Measurements from ENCODE around the gene GTF3C6. TPM values are rescaled to one million over a fixed set of nuclear protein-coding genes. Genes with fewer than 3 reads are reported as not detected.

The GTF3C6 gene
- total and polyA plus RNA-seq, 10 of the 15 experiments (the other 5 are each of a cell fraction or from before 2014, with no cell fraction given): 42.8 to 261 (median 116) TPM

- ATAC-seq (no peak), FAIRE-seq (no peak), DNase-seq (ENCODE audit: low read depth, low spot score) (no peak)
- Histone ChIP-seq H4K20me1 (ENCODE audit: control insufficient read depth, insufficient read depth) (no peaks in the 10 kb centered on the region), H3K27me3 (replicated peaks in 1 of 2; ENCODE audit: control insufficient read depth in 2 of 2, insufficient read depth in 2 of 2, low read length in 1 of 2) (no peaks in the 10 kb centered on the region), H3K36me3 (ENCODE audit: control insufficient read depth in 2 of 2, insufficient read depth in 2 of 2, low read length in 1 of 2) (no peaks in the 10 kb centered on the region), H3K4me2 (ENCODE audit: control insufficient read depth, insufficient read depth) (peak overlapping the region; percentile 95), H3K79me2 (ENCODE audit: control insufficient read depth, insufficient read depth, low read length) (peaks cover 41% of the 10 kb centered on the region), H3K27ac (ENCODE audit: control insufficient read depth, insufficient read depth) (no peak overlapping the region), H3K9me3 (replicated peaks; ENCODE audit: control insufficient read depth, insufficient read depth, low read length) (no peaks in the 10 kb centered on the region; the same call in 2 of the 3 replicates), H2AFZ (ENCODE audit: control insufficient read depth, low read depth, low read length) (no peak overlapping the region), H3K4me1 (ENCODE audit: control insufficient read depth, insufficient read depth, low read length) (no peaks in the 10 kb centered on the region), H3K9ac (ENCODE audit: control insufficient read depth, insufficient read depth, low read length) (no peak overlapping the region), H3K4me3 (peak overlapping the region; percentile 84; the same call in 1 of the 2 replicates)
- ChIA-PET CTCF (interaction anchor here (0.7 to 0.8 kb wide), 2 partner anchors 20 to 298 kb away, joined by 3 read pairs; no protein-coding TSS in a partner anchor), SMC1A (ENCODE audit: uncharacterized antibody, unreplicated experiment) (interaction anchor here (1.0 to 2.7 kb wide), 2 partner anchors 9 to 298 kb away, joined by 3 to 6 read pairs; no protein-coding TSS in a partner anchor), POLR2A (no interaction called here), RAD21 (ENCODE audit: unreplicated experiment) (interaction anchor here (3.0 kb wide), 1 partner anchor 22 kb away, joined by 8 read pairs; the partner anchor contains the start of gene GTF3C6)
- in situ Hi-C loops (cut with MboI): no loop called here
- TF ChIP-seq IRF3 (IDR thresholded peaks at IDR 0.05) (no peak), GATAD2B (conservative IDR thresholded peaks at IDR 0.05; ENCODE audit: low read depth) (no peak), EZH2 (IDR thresholded peaks at IDR 0.05; ENCODE audit: borderline replicate concordance, control insufficient read depth, low read depth, low read length) (no peak), CEBPB (IDR thresholded peaks at IDR 0.05; ENCODE audit: borderline replicate concordance in 1 of 2, low read depth in 2 of 2, low read length in 2 of 2) (no peak), TCF3 (IDR thresholded peaks at IDR 0.05; ENCODE audit: borderline replicate concordance, insufficient read depth, low read depth, low read length) (no peak), ZNF207 (IDR thresholded peaks at IDR 0.05; ENCODE audit: borderline replicate concordance) (no peak), SREBF1 (IDR thresholded peaks at IDR 0.05; ENCODE audit: low read length) (no peak), RUNX3 (IDR thresholded peaks at IDR 0.05; ENCODE audit: low read length) (no peak)
- 99% methylated on average over 9 of the region's 9 CpGs for WGBS (ENCODE audit: insufficient coverage, insufficient replicate concordance, low lambda C conversion rate, missing lambda C conversion rate)
- intact Hi-C loops (cut with micrococcal nuclease; ENCODE audit: unreplicated experiment): loop anchor here (10.0 kb wide), 1 partner anchor 166 kb away; the partner anchor contains the start of gene CDK19
- BruUV-seq (replicated peaks): no TSS peak
Measured at GRCh38 chr6:110980648-110981047, 22.1 kb downstream of the GTF3C6 start.

All from GM12878 (cell line).